UCSD-AML1 (cell line): ENCODE data around the gene KIR2DL4.
"Not testable (repeated sequence)": the region's sequence is repeated elsewhere in the genome, so short reads cannot be mapped to it uniquely, and the experiment has no call there.

Experiments
- DNase-seq: peaks from one replicate; lab custom pipeline; 2025; ENCODE audit not compliant: unreplicated experiment; lab: John Stamatoyannopoulos, UW

The KIR2DL4 gene

DNA sequence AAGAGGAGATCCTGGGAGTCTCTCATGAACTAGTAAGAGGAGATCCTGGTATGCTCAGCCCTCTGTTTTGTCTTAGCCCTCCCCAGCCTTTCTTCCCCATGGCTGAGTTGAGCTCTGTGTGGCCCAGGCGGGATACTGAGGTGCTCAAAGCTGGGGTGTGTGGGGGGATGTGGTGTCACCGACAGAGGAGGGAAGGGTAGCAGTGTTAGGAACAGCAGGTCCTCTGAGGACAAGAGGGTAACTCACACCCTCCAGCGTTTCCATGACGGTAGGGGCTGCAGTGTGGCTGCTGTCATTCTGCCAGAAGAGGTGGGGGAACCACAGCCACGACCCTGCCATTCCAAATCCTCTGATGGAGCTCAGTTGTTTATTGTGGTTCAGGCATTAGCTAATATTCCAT is 691 bp downstream of the KIR2DL4 start:
- no peak for DNase-seq

DNA sequence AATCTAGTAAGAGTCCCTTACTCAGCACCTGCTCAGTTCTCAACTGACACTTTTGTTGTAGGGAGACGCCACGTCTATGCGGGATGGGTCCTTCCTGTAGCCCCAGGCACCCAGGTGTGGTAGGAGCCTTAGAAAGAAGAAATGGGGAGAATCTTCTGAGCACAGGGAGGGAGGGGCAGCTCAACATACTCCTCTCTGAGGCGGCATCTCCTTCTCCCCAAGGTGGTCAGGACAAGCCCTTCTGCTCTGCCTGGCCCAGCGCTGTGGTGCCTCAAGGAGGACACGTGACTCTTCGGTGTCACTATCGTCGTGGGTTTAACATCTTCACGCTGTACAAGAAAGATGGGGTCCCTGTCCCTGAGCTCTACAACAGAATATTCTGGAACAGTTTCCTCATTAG is 1.2 kb downstream of the KIR2DL4 start:
- no peak for DNase-seq

DNA sequence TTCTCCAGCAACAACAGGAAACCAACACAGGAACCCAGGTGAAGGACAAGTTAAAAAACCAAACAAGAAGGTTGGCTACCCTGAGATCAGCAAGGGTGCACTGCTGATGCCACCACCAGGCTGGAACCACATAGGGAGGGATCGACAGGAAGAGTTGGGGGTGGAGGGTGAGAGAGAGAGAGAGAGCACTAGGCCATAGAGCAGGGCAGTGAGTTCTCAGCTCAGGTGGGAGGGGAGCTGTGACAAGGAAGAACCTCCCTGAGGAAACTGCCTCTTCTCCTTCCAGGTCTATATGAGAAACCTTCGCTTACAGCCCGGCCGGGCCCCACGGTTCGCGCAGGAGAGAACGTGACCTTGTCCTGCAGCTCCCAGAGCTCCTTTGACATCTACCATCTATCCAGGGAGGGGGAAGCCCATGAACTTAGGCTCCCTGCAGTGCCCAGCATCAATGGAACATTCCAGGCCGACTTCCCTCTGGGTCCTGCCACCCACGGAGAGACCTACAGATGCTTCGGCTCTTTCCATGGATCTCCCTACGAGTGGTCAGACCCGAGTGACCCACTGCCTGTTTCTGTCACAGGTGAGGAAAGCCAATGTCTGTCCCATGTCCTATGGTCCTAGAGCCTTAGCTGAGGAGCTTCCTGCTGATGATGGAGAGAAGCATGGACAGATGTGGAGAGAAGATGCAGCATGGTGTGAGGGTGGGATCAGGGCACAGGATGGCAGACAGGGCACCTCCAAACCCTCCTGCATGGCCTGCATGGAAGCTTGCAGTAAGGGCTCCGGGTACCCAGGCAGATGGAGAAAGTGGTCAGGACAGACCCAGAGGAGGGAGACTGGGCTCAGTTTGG is 2.5 kb downstream of the KIR2DL4 start:
- DNase-seq = no peak

DNA sequence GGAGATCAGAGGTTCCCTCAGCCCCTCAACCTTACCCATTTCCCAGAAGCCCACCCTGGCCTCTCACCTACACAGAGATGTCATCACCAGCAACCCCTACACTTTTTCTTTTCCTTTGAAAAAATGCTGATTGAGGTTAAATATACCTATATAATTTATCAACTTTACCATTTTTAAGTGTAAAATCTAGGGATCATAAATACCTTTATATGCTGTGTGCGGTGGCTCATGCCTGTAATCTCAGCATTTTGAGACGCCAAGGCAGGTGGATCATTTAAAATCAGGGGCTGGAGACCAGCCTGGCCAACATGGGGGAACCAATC is 3.1 kb downstream of the KIR2DL4 start:
- no peak for DNase-seq

DNA sequence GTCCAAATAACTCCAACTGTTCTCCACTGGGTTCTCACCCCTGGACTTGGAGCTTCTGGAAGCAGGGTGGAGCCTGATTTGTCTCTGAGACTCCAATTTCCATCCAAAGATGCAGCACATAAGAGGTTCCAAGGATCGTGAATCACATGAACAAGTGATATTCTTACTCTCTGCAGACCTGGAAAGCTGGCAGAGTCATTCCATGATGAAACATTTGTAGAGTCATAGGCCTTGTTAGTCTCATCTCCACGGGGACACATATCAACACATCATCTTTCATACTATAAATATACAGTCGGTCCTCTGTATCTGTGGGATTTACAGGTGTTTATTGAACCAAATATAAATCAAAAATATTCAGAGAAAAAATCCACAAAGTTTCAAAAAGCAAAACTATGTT is 11.2 kb downstream of the KIR2DL4 start:
- DNase-seq = not testable (repeated sequence)

DNA sequence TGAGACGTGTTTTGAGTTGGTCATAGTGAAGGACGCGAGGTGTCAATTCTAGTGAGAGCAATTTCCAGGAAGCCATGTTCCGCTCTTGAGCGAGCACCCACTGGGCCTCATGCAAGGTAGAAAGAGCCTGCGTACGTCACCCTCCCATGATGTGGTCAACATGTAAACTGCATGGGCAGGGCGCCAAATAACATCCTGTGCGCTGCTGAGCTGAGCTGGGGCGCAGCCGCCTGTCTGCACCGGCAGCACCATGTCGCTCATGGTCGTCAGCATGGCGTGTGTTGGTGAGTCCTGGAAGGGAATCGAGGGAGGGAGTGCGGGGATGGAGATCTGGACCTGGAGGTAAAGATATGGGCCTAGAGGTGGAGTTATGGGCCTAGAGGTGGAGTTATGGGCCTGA is 12.8 kb downstream of the KIR2DL4 start, which contains the start of gene KIR3DL1:
TSS of gene KIR3DL1 (plus strand) at position 218 of the 400 bp plus-strand sequence.
- DNase-seq = not testable (repeated sequence)

DNA sequence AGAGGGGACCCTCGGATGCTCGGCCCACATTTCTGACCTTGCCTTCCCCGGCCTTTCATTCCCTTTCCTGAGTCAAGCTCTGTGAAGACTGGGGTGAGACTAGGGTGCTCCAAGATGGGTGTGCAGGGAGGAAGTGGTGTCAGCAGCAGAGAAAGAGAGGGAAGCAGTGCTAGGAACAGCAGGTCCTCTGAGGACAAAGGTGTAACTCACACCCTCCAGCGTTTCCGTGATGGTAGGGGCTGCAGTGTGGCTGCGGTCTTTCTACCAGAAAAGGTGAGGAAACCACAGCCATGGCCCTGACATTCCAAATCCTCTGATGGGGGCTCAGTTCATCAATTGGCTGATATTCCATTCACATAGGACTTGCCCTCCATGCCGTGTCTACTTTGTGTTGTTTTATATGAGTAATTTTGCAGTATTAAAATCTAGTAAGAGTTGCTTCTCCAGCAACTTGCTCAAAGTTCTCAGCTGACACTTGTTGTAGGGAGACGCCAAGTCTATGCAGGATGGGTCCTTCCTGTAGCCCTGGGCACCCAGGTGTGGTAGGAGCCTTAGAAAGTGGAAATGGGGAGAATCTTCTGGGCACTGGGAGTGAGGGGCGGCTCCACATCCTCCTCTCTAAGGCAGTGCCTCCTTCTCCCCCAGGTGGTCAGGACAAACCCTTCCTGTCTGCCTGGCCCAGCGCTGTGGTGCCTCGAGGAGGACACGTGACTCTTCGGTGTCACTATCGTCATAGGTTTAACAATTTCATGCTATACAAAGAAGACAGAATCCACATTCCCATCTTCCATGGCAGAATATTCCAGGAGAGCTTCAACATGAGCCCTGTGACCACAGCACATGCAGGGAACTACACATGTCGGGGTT is 14.5 kb downstream of the KIR2DL4 start:
- no peak for DNase-seq

DNA sequence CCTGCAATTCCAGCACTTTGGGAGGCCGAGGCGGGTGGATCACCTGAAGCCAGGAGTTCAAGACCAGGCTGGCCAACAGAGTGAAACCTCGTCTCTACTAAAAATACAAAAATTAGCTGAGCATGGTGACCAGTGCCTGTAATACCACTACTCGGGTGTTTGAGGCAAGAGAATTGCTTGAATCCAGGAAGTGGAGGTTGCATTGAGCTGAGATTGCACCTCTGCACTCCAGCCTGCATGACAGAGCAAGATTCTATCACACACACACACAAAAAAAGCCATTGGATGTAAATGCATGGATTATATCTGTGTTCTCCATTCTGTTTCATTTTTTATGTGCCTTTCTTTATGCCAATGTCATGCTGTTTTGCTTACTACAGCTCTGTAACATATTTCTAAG is 21.0 kb downstream of the KIR2DL4 start:
- DNase-seq = not testable (repeated sequence)

DNA sequence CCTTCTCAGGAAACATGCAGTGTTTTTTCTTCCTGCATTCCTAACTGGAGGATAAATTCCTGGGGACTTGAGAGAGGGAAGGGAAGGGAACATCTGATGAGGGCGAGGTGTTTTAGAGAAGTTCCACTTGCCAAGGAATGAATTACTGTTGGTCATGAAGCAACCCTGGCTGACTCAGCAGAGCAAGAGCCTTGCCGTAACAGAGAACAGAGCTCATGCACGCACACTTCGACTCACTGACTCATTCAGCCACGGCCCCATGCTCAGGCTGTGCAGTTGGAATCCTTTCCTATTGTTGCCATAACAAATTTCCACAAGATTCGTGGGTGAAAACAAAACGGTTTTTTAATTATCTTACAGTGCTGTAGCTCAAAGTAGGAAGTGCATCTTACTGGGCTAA is 21.9 kb downstream of the KIR2DL4 start:
- not testable (repeated sequence) for DNase-seq

DNA sequence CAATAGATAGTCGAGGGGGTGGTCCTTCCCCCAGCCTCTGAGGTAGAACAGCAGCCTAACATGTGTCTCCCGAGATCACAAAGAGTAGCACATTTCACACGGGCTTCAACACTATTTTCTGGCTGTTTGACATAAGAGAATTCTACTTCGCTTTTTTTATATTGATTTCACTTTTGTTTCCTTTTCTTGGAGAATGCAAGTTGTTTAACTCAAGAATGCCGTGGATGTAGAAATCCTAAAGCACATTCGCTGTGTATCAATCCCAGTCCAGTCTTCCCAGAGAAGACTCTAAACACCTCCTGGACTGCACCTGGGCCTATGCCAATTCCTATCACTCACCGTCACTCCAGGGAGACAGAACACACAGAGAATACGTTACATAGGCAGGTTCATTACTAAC is 24.7 kb downstream of the KIR2DL4 start:
- not testable (repeated sequence) for DNase-seq

DNA sequence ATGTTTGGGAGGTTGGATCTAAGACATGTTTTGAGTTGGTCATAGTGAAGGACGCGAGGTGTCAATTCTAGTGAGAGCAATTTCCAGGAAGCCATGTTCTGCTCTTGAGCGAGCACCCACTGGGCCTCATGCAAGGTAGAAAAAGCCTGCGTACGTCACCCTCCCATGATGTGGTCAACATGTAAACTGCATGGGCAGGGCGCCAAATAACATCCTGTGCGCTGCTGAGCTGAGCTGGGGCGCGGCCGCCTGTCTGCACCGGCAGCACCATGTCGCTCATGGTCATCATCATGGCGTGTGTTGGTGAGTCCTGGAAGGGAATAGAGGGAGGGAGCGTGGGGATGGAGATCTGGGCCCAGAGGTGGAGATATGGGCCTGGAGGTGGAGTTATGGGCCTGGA is 29.1 kb downstream of the KIR2DL4 start, which contains the start of gene KIR2DS4:
TSS of gene KIR2DS4 (plus strand) at position 181 of the 400 bp plus-strand sequence.
- DNase-seq = not testable (repeated sequence)

DNA sequence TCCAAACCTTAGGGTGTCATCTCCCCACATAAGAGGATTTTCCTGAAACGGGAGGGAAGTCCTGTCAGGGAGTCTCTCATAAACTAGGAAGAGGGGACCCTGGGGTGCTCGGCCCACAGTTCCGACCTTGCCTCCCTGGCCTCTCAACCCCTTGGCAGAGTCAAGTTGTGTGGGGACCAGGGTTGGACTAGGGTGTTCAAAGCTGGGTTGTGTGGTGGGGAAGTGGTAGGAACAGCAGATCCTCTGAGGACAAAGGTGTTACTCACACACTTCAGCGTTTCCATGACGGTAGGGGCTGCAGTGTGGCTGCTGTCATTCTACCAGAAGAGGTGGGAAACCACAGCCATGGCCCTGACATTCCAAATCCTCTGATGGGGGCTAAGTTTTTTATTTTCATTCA is 31.7 kb downstream of the KIR2DL4 start:
- not testable (repeated sequence) for DNase-seq

DNA sequence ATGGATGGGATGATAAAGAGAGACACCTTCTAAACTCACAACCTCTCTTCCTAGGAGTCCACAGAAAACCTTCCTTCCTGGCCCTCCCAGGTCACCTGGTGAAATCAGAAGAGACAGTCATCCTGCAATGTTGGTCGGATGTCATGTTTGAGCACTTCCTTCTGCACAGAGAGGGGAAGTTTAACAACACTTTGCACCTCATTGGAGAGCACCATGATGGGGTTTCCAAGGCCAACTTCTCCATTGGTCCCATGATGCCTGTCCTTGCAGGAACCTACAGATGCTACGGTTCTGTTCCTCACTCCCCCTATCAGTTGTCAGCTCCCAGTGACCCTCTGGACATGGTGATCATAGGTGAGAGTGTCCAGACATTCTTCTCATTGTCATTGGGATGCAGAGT is 34.1 kb downstream of the KIR2DL4 start:
- not testable (repeated sequence) for DNase-seq

DNA sequence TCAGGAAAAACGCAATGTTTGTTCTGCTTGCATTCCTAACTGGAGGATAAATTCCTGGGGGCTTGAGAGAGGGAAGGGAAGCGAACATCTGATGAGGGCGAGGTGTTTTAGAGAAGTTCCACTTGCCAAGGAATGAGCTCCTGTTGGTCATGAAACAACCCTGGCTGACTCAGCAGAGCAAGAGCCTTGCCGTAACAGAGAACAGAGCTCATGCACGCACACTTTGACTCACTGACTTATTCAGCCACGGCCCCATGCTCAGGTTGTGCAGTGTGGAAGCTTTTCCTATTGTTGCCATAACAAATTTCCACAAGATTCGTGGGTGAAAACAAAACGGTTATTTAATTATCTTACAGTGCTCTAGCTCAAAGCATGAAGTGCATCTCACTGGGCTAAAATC is 39.8 kb downstream of the KIR2DL4 start:
- DNase-seq = not testable (repeated sequence)

DNA sequence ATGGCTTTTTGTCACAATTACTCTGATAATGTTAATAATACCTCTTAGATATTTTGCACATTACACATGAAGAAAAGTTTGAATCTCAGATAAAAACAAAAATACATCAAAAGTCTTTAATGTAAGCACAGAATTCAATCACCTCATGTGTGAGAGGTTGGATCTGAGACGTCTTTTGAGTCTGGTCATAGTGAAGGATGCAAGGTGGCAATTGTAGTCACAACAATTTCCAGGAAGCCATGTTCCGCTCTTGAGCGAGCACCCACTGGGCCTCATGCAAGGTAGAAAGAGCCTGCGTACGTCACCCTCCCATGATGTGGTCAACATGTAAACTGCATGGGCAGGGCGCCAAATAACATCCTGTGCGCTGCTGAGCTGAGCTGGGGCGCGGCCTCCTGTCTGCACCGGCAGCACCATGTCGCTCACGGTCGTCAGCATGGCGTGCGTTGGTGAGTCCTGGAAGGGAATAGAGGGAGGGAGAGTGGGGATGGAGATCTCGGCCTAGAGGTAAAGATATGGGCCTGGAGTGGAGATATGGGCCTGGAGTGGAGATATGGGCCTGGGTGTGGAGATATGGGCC is 46.7 kb downstream of the KIR2DL4 start, which contains the start of gene KIR3DL2:
TSS of gene KIR3DL2 (plus strand) at position 383 of the 580 bp plus-strand sequence. CDS start at position 416, 33 bp downstream.
- not testable (repeated sequence) for DNase-seq

DNA sequence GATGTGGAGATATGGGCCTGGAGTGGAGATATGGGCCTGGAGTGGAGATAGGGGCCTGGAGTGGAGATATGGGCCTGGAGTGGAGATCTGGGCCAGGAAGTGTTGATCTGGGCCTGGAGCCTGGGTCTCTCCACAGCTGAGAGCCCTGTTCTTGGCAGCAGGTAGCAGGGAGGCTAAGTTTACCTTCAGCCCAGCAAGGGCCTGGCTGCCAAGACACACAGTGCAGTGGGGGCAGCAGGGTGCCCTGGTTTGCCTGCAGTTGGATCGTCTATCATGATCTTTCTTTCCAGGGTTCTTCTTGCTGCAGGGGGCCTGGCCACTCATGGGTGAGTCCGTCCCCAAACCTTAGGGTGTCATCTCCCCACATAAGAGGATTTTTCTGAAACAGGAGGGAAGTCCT is 47.5 kb downstream of the KIR2DL4 start:
- DNase-seq = no peak

DNA sequence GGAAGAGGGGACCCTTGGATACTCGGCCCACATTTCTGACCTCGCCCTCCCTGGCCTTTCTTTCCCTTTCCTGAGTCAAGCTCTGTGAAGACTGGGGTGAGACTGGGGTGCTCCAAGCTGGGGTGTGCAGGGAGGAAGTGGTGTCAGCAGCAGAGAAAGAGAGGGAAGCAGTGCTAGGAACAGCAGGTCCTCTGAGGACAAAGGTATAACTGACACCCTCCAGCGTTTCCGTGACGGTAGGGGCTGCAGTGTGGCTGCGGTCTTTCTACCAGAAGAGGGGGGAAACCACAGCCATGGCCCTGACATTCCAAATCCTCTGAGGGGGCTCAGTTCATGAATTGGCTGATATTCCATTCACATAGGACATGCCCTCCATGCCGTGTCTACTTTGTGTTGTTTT is 47.9 kb downstream of the KIR2DL4 start:
- DNase-seq = peak; percentile 25

DNA sequence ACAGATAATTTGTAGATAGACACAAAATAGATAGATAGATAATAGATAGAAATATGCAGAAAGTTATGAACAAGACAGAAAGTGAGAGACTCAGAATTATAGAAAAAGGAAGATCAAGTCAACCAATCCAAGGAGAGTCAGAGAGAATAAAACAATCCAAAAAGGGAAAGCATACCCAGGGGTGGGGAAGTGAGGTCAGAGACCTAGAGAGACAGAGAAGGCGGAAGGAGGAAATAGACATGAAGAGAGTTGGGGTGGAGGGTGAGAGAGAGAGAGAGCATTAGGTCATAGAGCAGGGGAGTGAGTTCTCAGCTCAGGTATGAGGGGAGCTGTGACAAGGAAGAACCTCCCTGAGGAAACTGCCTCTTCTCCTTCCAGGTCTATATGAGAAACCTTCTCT is 51.8 kb downstream of the KIR2DL4 start:
- not testable (repeated sequence) for DNase-seq

DNA sequence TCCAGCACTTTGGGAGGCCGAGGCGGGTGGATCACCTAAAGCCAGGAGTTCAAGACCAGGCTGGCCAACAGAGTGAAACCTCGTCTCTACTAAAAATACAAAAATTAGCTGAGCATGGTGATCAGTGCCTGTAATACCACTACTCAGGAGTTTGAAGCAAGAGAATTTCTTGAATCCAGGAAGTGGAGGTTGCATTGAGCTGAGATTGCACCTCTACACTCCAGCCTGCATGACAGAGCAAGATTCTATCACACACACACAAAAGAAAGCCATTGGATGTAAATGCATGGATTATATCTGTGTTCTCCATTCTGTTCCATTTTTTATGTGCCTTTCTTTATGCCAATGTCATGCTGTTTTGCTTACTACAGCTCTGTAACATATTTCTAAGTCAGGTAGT is 55.1 kb downstream of the KIR2DL4 start:
- DNase-seq = not testable (repeated sequence)

DNA sequence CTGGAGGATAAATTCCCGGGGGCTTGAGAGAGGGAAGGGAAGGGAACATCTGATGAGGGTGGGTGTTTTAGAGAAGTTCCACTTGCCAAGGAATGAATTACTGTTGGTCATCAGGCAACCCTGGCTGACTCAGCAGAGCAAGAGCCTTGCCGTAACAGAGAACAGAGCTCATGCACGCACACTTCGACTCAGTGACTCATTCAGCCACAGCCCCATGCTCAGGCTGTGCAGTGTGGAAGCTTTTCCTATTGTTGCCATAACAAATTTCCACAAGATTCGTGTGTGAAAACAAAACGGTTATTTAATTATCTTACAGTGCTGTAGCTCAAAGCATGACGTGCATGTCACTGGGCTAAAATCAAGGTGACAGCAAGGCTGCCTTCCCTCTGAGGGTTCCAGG is 56.0 kb downstream of the KIR2DL4 start:
- DNase-seq = not testable (repeated sequence)

DNA sequence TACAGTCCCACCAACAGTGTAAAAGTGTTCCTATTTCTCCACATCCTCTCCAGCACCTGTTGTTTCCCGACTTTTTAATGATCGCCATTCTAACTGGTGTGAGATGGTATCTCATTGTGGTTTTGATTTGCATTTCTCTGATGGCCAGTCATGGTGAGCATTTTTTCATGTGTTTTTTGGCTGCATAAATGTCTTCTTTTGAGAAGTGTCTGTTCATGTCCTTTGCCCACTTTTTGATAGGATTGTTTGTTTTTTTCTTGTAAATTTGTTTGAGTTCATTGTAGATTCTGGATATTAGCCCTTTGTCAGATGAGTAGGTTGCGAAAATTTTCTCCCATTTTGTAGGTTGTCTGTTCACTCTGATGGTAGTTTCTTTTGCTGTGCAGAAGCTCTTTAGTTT is 60.0 kb downstream of the KIR2DL4 start:
- DNase-seq = not testable (repeated sequence)
